ENCODE results near the gene CACNG5. TPM values are rescaled to one million over a fixed set of nuclear protein-coding genes. Genes with fewer than 3 reads are reported as not detected.

The CACNG5 gene
- total RNA-seq, 1 donor from 2014 or later = not detected

DNA sequence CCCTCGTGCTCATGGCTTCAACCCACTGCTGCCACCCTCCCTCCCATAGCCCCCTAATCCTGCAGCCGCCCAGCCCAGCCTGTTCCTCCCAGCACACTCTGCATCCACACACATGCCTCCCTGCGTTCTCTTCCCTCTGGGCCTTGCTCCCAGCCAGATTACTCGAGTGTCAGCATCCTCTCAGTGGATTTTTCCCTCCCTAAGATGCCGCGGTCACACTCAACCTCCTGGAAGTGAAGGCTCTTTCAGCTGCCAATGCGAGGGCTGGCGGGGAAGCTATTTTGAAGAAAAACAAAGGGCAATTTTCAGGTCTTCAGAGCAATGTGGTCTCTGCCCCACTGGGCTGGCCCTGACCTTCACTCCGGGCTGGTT lies 23.2 kb upstream of the CACNG5 start:
- no peak for TF ChIP-seq CTCF (IDR thresholded peaks at IDR 0.05)
- no peak overlapping the region for H3K27ac Mint-ChIP-seq (ENCODE audit: unreplicated experiment)
- H3K27me3 Mint-ChIP-seq (ENCODE audit: unreplicated experiment) = peaks cover 3% of the 10 kb centered on the region
- H3K4me3 Mint-ChIP-seq (ENCODE audit: unreplicated experiment) = no peak overlapping the region
- H3K4me1 Mint-ChIP-seq (ENCODE audit: unreplicated experiment) = peaks cover 2% of the 10 kb centered on the region
- H3K9me3 Mint-ChIP-seq (ENCODE audit: unreplicated experiment) = no peaks in the 10 kb centered on the region
- DNase-seq (ENCODE audit: extremely low spot score, unreplicated experiment) = no peak
- H3K36me3 Mint-ChIP-seq (ENCODE audit: unreplicated experiment) = no peaks in the 10 kb centered on the region

GRCh38 chr17:66812571-66812970 lies 22.3 kb upstream of the CACNG5 start:
- H3K9me3 Mint-ChIP-seq (ENCODE audit: unreplicated experiment) = peaks cover 1% of the 10 kb centered on the region
- H3K27ac Mint-ChIP-seq (ENCODE audit: unreplicated experiment) = no peak overlapping the region
- H3K36me3 Mint-ChIP-seq (ENCODE audit: unreplicated experiment) = no peaks in the 10 kb centered on the region
- no peak for DNase-seq (ENCODE audit: extremely low spot score, unreplicated experiment)
- TF ChIP-seq CTCF (IDR thresholded peaks at IDR 0.05) = no peak
- H3K4me1 Mint-ChIP-seq (ENCODE audit: unreplicated experiment) = peaks cover under 1% of the 10 kb centered on the region
- peaks cover 5% of the 10 kb centered on the region for H3K27me3 Mint-ChIP-seq (ENCODE audit: unreplicated experiment)
- no peak overlapping the region for H3K4me3 Mint-ChIP-seq (ENCODE audit: unreplicated experiment)

GRCh38 chr17:66813296-66813695 lies 21.6 kb upstream of the CACNG5 start:
- Mint-ChIP-seq H3K9me3 (ENCODE audit: unreplicated experiment) (peaks cover 5% of the 10 kb centered on the region), H3K4me3 (ENCODE audit: unreplicated experiment) (no peak overlapping the region), H3K4me1 (ENCODE audit: unreplicated experiment) (no peaks in the 10 kb centered on the region), H3K27me3 (ENCODE audit: unreplicated experiment) (peaks cover 8% of the 10 kb centered on the region), H3K27ac (ENCODE audit: unreplicated experiment) (no peak overlapping the region), H3K36me3 (ENCODE audit: unreplicated experiment) (no peaks in the 10 kb centered on the region)
- DNase-seq (ENCODE audit: extremely low spot score, unreplicated experiment) = no peak
- no peak for TF ChIP-seq CTCF (IDR thresholded peaks at IDR 0.05)

DNA sequence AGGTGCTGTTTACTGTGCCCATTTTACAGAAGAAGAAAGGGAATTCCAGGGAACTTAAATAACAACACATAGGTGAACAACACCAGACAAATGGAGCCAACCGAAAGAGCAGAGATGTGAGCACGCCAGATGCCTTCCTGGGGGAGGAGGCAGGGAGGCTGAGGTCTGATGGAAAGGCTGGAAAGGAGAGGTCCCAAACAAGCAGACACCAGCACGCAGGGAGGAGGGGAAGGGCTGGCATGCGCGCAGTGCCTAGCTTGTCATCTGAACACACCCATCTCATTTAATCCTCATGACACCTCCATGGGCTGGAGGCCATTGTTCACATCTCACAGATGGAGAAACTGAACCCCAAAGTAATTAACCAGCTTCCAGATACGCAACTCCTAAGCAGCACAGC lies 20.9 kb upstream of the CACNG5 start:
- Mint-ChIP-seq H3K4me1 (ENCODE audit: unreplicated experiment) (no peaks in the 10 kb centered on the region), H3K36me3 (ENCODE audit: unreplicated experiment) (no peaks in the 10 kb centered on the region), H3K27ac (ENCODE audit: unreplicated experiment) (no peak overlapping the region), H3K27me3 (ENCODE audit: unreplicated experiment) (peaks cover 10% of the 10 kb centered on the region), H3K4me3 (ENCODE audit: unreplicated experiment) (no peak overlapping the region), H3K9me3 (ENCODE audit: unreplicated experiment) (peaks cover 5% of the 10 kb centered on the region)
- no peak for TF ChIP-seq CTCF (IDR thresholded peaks at IDR 0.05)
- no peak for DNase-seq (ENCODE audit: extremely low spot score, unreplicated experiment)

DNA sequence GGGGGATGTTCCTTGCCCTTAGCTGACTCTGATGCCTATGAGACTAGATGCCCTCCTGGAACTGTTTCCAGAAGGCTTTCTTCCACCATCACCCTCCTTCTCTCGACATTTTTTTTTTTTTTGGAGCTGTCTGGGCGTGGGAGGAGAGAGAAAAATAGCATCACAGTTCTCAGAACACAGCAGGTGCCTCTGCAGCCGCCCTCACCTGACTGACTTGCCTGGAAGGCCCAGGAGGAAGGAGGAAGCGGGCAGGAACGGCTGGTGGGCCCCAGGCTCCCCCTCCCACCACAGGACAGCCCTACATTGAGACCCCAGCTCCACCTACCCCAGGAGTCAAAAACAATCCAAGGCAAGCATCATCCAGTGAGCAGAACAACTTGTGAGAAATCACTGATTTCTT lies 20.3 kb upstream of the CACNG5 start:
- H3K4me3 Mint-ChIP-seq (ENCODE audit: unreplicated experiment) = no peak overlapping the region
- H3K4me1 Mint-ChIP-seq (ENCODE audit: unreplicated experiment) = no peaks in the 10 kb centered on the region
- H3K27me3 Mint-ChIP-seq (ENCODE audit: unreplicated experiment) = peaks cover 15% of the 10 kb centered on the region
- H3K36me3 Mint-ChIP-seq (ENCODE audit: unreplicated experiment) = no peaks in the 10 kb centered on the region
- peaks cover 5% of the 10 kb centered on the region for H3K9me3 Mint-ChIP-seq (ENCODE audit: unreplicated experiment)
- no peak overlapping the region for H3K27ac Mint-ChIP-seq (ENCODE audit: unreplicated experiment)
- DNase-seq (ENCODE audit: extremely low spot score, unreplicated experiment) = no peak
- no peak for TF ChIP-seq CTCF (IDR thresholded peaks at IDR 0.05)

Data from osteocyte (in vitro differentiated cells).